Gastrocnemius medialis (tissue), 4 donors: ENCODE measurements around the gene PRKG1. TPM values are rescaled to one million over a fixed set of nuclear protein-coding genes. Genes with fewer than 3 reads are reported as not detected.
A peak's percentile ranks its signal among the peaks of the same experiment; 100 is the strongest.

ENCODE experiments used
- ATAC-seq, 2 donors: fragments of 150-250 bp; one replicate each; pipeline ENCODE4 v1.9.1; 2016
- DNase-seq, 2 donors: peaks; one replicate each; pipeline ENCODE4 v3.0.0-alpha.2; 2019
- H3K27ac ChIP-seq, 4 donors: fragments of 200-600 bp; sonication (generic); 1 replicate in 1 of 4; 2 replicates in 3 of 4; pipeline ENCODE4 v1.5.1; 2016 to 2018; ENCODE audit warnings: mild to moderate bottlenecking in 2 of 4, moderate library complexity in 1 of 4
- H3K27me3 ChIP-seq, 3 donors: fragments of 200-600 bp; sonication (generic) in 2 of 3; 1 replicate in 1 of 3; 2 replicates in 2 of 3; pipeline versions ENCODE4 v1.5.1 to v1.6.0; 2016 to 2019; ENCODE audit warnings: mild to moderate bottlenecking in 1 of 3, moderate library complexity in 1 of 3
- H3K36me3 ChIP-seq, 2 donors: fragments of 200-600 bp; sonication (generic) in 1 of 2; one replicate each; pipeline ENCODE4 v1.5.1; 2017 to 2018
- H3K4me1 ChIP-seq, 2 donors: fragments of 200-600 bp; sonication (generic) in 1 of 2; one replicate each; pipeline ENCODE4 v1.5.1; 2016 to 2017; ENCODE audit warnings: mild to moderate bottlenecking in 2 of 2
- H3K4me3 ChIP-seq, 4 donors: fragments of 200-600 bp; sonication (generic) in 3 of 4; 1 replicate in 1 of 4; 2 replicates in 3 of 4; pipeline ENCODE4 v1.5.1; 2016 to 2019; ENCODE audit warnings: mild to moderate bottlenecking in 2 of 4
- H3K9me3 ChIP-seq, 3 donors: fragments of 200-600 bp; sonication (generic) in 2 of 3; 1 replicate in 1 of 3; 2 replicates in 2 of 3; pipeline ENCODE4 v1.5.1; 2016 to 2019
- CTCF ChIP-seq, 5 experiments: fragments of 450-650 bp in 3 of 5; fragments of 200-600 bp in 2 of 5; sonication (generic) in 2 of 5; IDR thresholded peaks in 4 of 5; conservative IDR thresholded peaks in 1 of 5; 1 replicate in 4 of 5; 2 replicates in 1 of 5; pipeline ENCODE4 v1.5.1; 2016 to 2019; ENCODE audit warnings: antibody characterized with exemption in 5 of 5, mild to moderate bottlenecking in 3 of 5, moderate library complexity in 3 of 5
- POLR2A ChIP-seq, 2 donors: fragments of 450-650 bp; IDR thresholded peaks; one replicate each; pipeline ENCODE4 v1.6.1; 2017; ENCODE audit warnings: antibody characterized with exemption in 2 of 2, mild to moderate bottlenecking in 2 of 2, moderate library complexity in 2 of 2
- in situ Hi-C, 4 donors: fragments of 200-750 bp; cut with MboI; loops; one replicate each; pipeline versions ENCODE4 v1.15.0 to v1.8.0; 2017; ENCODE audit warnings: low sequenced_read_pairs in 4 of 4
- intact Hi-C: fragments of 100-400 bp; cut with DNase I; formaldehyde crosslinking; loops from one replicate; pipeline ENCODE4 v1.15.1; 2023; ENCODE audit warnings: low total_unique reads
- total RNA-seq, 4 donors: library from RNA; depleted of rRNA; stranded (reverse); fragments of >200 nt; gene quantifications; one replicate each; pipeline versions ENCODE4 v1.1.0 to v1.2.3, GENCODE V29; 2016

Gene PRKG1
- total RNA-seq, 4 donors from 2014 or later, result 10.4 to 39.4 (median 25.1) TPM

- H3K4me3 ChIP-seq, result peak overlapping the region; percentile 64 to 94 (median 77)
- ATAC-seq (no peak), DNase-seq (peak in 1 of 2 donors; percentile 30)
- intact Hi-C loops, result loop anchor here (2.0 to 5.0 kb wide), 3 partner anchors 409 to 1074 kb away; no protein-coding TSS in a partner anchor
- peaks cover 49 to 52% of the 10 kb centered on the region in 2 donors for H3K4me1 ChIP-seq
- peaks cover 0 to 5% of the 10 kb centered on the region in 2 donors for H3K36me3 ChIP-seq
- in situ Hi-C loops, result no loop called here
- peak overlapping the region; percentile 92 to 94 (median 93) for H3K27ac ChIP-seq
- H3K27me3 ChIP-seq, result no peaks in the 10 kb centered on the region
- no peaks in the 10 kb centered on the region for H3K9me3 ChIP-seq
- TF ChIP-seq POLR2A (IDR thresholded peaks at IDR 0.05), result no peak
- TF ChIP-seq CTCF (IDR thresholded peaks at IDR 0.05 in 4 of 5, conservative IDR thresholded peaks at IDR 0.05 in 1 of 5), result no peak
Observed at GRCh38 chr10:51698473-51699063, 624.3 kb downstream of the PRKG1 start.

- Histone ChIP-seq H3K27me3 (no peaks in the 10 kb centered on the region), H3K4me3 (peak overlapping the region; percentile 64 to 94 (median 77)), H3K9me3 (no peaks in the 10 kb centered on the region), H3K4me1 (peaks cover 46 to 50% of the 10 kb centered on the region in 2 donors), H3K36me3 (peaks cover 0 to 5% of the 10 kb centered on the region in 2 donors), H3K27ac (peak overlapping the region; percentile 92 to 94 (median 93))
- TF ChIP-seq POLR2A (IDR thresholded peaks at IDR 0.05), result no peak
- TF ChIP-seq CTCF (IDR thresholded peaks at IDR 0.05 in 4 of 5, conservative IDR thresholded peaks at IDR 0.05 in 1 of 5), result no peak
- in situ Hi-C loops (no loop called here), intact Hi-C loops (loop anchor here (2.0 to 5.0 kb wide), 3 partner anchors 408 to 1074 kb away; no protein-coding TSS in a partner anchor)
- peak; percentile 38 to 48 for ATAC-seq
- DNase-seq, result no peak
Observed at GRCh38 chr10:51699145-51699474, 624.8 kb downstream of the PRKG1 start.

GRCh38 chr10:51699475-51700227 lies 625.4 kb downstream of the PRKG1 start, which contains the start of gene CSTF2T:
TSS of gene CSTF2T (minus strand) at chr10:51699595. CDS start at chr10:51699549, 46 bp downstream.
- Histone ChIP-seq H3K9me3 (no peaks in the 10 kb centered on the region), H3K27ac (peak within 1 kb of the TSS; percentile 92 to 94 (median 93)), H3K36me3 (peaks cover 0 to 5% of the 10 kb centered on the region in 2 donors), H3K4me1 (peaks cover 41 to 44% of the 10 kb centered on the region in 2 donors), H3K27me3 (no peaks in the 10 kb centered on the region), H3K4me3 (peak within 1 kb of the TSS; percentile 64 to 94 (median 77))
- intact Hi-C loops (loop anchor here (2.0 to 5.0 kb wide), 3 partner anchors 408 to 1075 kb away; no protein-coding TSS in a partner anchor), in situ Hi-C loops (no loop called here)
- peak; percentile 43 to 50 for TF ChIP-seq POLR2A (IDR thresholded peaks at IDR 0.05)
- no peak for TF ChIP-seq CTCF (IDR thresholded peaks at IDR 0.05 in 4 of 5, conservative IDR thresholded peaks at IDR 0.05 in 1 of 5)
- DNase-seq, result peak; percentile 85 to 86
- peak; percentile 96 to 98 for ATAC-seq

GRCh38 chr10:51700228-51700817 lies 626.0 kb downstream of the PRKG1 start:
- DNase-seq (peak; percentile 11 to 37), ATAC-seq (peak; percentile 18 to 24)
- Histone ChIP-seq H3K4me3 (peak overlapping the region; percentile 64 to 94 (median 77)), H3K9me3 (no peaks in the 10 kb centered on the region), H3K27me3 (no peaks in the 10 kb centered on the region), H3K4me1 (peaks cover 36 to 40% of the 10 kb centered on the region in 2 donors), H3K27ac (peak overlapping the region; percentile 92 to 94 (median 93)), H3K36me3 (peaks cover 0 to 5% of the 10 kb centered on the region in 2 donors)
- TF ChIP-seq POLR2A (IDR thresholded peaks at IDR 0.05), result no peak
- no peak for TF ChIP-seq CTCF (IDR thresholded peaks at IDR 0.05 in 4 of 5, conservative IDR thresholded peaks at IDR 0.05 in 1 of 5)
- intact Hi-C loops (no loop called here), in situ Hi-C loops (no loop called here)
